GM18526 (cell line): ENCODE measurements around the gene ING3.

Source experiments
- POLR2A ChIP-seq: IDR thresholded peaks from 3 replicates; pipeline ENCODE4 v1.6.1; 2011; ENCODE audit not compliant: insufficient read length; ENCODE audit errors: extremely low read depth

ING3 gene

GRCh38 chr7:120950539-120951308 lies at the start of gene ING3:
TSS of gene ING3 (plus strand) at chr7:120950777. CDS start at chr7:120950897, 120 bp downstream.
- TF ChIP-seq POLR2A = peak; percentile 72

GRCh38 chr7:120915314-120916105 lies 35.1 kb upstream of the ING3 start:
- no peak for TF ChIP-seq POLR2A

GRCh38 chr7:120916121-120916520 lies 34.5 kb upstream of the ING3 start:
- no peak for TF ChIP-seq POLR2A

- TF ChIP-seq POLR2A = no peak
Measured at GRCh38 chr7:120916538-120916937, 34.0 kb upstream of the ING3 start.

- no peak for TF ChIP-seq POLR2A
Measured at GRCh38 chr7:120919466-120919865, 31.1 kb upstream of the ING3 start.

GRCh38 chr7:120920034-120920433 lies 30.5 kb upstream of the ING3 start:
- no peak for TF ChIP-seq POLR2A

GRCh38 chr7:120920591-120921274 lies 29.8 kb upstream of the ING3 start:
- no peak for TF ChIP-seq POLR2A

GRCh38 chr7:120924837-120925236 lies 25.7 kb upstream of the ING3 start:
- TF ChIP-seq POLR2A = no peak

- no peak for TF ChIP-seq POLR2A
Measured at GRCh38 chr7:120925392-120925791, 25.2 kb upstream of the ING3 start.

GRCh38 chr7:120926943-120927346 lies 23.6 kb upstream of the ING3 start:
- no peak for TF ChIP-seq POLR2A

GRCh38 chr7:120927454-120928103 lies 23.0 kb upstream of the ING3 start:
- no peak for TF ChIP-seq POLR2A

GRCh38 chr7:120931243-120931642 lies 19.3 kb upstream of the ING3 start:
- no peak for TF ChIP-seq POLR2A

GRCh38 chr7:120933475-120933874 lies 17.1 kb upstream of the ING3 start:
- no peak for TF ChIP-seq POLR2A

GRCh38 chr7:120939345-120939744 lies 11.2 kb upstream of the ING3 start:
- no peak for TF ChIP-seq POLR2A

GRCh38 chr7:120941064-120941463 lies 9.5 kb upstream of the ING3 start:
- TF ChIP-seq POLR2A = no peak

- no peak for TF ChIP-seq POLR2A
Measured at GRCh38 chr7:120941856-120942255, 8.7 kb upstream of the ING3 start.

- TF ChIP-seq POLR2A = no peak
Measured at GRCh38 chr7:120942861-120943260, 7.7 kb upstream of the ING3 start.
